GM21786 (cell line): ENCODE data around the gene COL4A1.
A peak's percentile ranks its signal among the peaks of the same experiment; 100 is the strongest.

Source experiments
- ATAC-seq: cut with Tn5 transposase; IDR thresholded peaks from one replicate; pipeline ENCODE4 v1.9.1; 2021; ENCODE audit not compliant: unreplicated experiment

The COL4A1 gene

GRCh38 chr13:110309661-110310524 is 2.9 kb upstream of the COL4A1 start:
- no peak for ATAC-seq

- ATAC-seq, result no peak
Observed at GRCh38 chr13:110308656-110309359, 1.9 kb upstream of the COL4A1 start.

- no peak for ATAC-seq
Observed at GRCh38 chr13:110307767-110308655, 1.1 kb upstream of the COL4A1 start.

GRCh38 chr13:110306340-110306959 is 507 bp downstream of the COL4A1 start:
- no peak for ATAC-seq

GRCh38 chr13:110305949-110306339 is 1.0 kb downstream of the COL4A1 start:
- ATAC-seq, result no peak

- no peak for ATAC-seq
Observed at GRCh38 chr13:110305544-110305943, 1.4 kb downstream of the COL4A1 start.

GRCh38 chr13:110305001-110305400 is 2.0 kb downstream of the COL4A1 start:
- ATAC-seq, result no peak

GRCh38 chr13:110304256-110304655 is 2.7 kb downstream of the COL4A1 start:
- no peak for ATAC-seq

GRCh38 chr13:110303644-110304043 is 3.3 kb downstream of the COL4A1 start:
- ATAC-seq, result no peak

GRCh38 chr13:110302997-110303396 is 4.0 kb downstream of the COL4A1 start:
- ATAC-seq, result no peak

- no peak for ATAC-seq
Observed at GRCh38 chr13:110301606-110302553, 5.1 kb downstream of the COL4A1 start.

- ATAC-seq, result no peak
Observed at GRCh38 chr13:110301083-110301482, 5.9 kb downstream of the COL4A1 start.

- ATAC-seq, result no peak
Observed at GRCh38 chr13:110300090-110300815, 6.7 kb downstream of the COL4A1 start.

GRCh38 chr13:110299283-110299840 is 7.6 kb downstream of the COL4A1 start:
- no peak for ATAC-seq

GRCh38 chr13:110298505-110299282 is 8.3 kb downstream of the COL4A1 start:
- peak; percentile 48 for ATAC-seq

GRCh38 chr13:110297766-110298504 is 9.0 kb downstream of the COL4A1 start:
- ATAC-seq, result no peak

- no peak for ATAC-seq
Observed at GRCh38 chr13:110297011-110297410, 9.9 kb downstream of the COL4A1 start.
